ENCODE data around the gene TLE7.

DNA sequence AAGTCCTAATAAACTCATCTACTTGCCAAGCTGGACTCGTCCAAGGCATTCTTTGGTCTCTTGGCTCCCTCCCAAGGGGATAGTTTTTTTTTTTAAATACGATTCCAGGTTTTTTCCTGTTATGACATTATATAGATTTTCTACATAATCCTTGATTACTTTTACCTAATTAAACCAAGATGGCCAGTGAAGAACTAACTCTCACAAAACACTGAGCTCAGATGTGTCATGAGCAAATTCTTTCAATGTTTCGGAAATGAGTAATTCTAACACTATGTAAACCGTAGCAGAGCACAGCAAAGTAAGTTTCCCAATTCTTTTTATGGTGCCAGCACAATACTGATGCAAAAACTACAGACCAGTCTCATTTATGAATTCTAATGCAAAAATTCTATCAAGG is 18.4 kb upstream of the TLE7 start:
- no peak for TF ChIP-seq SPI1 (IDR thresholded peaks at IDR 0.05; ENCODE audit: low read depth, low read length)
- no peak for TF ChIP-seq POLR2A (IDR thresholded peaks at IDR 0.05; ENCODE audit: low read depth, low read length)
- no peak for TF ChIP-seq POLR2AphosphoS5 (IDR thresholded peaks at IDR 0.05; ENCODE audit: low read depth, low read length)
